ENCODE data around the gene PPP1R12C. TPM values are rescaled to one million over a fixed set of nuclear protein-coding genes. Genes with fewer than 3 reads are reported as not detected.
"Not testable (repeated sequence)": the region's sequence is repeated elsewhere in the genome, so short reads cannot be mapped to it uniquely, and the experiment has no call there.

PPP1R12C gene
- polyA plus RNA-seq, 1 donor: 94.4 TPM

GRCh38 chr19:55070466-55071128 is 46.8 kb downstream of the PPP1R12C start:
- peaks cover 10% of the 10 kb centered on the region for H3K4me1 ChIP-seq (ENCODE audit: control insufficient read depth, insufficient read depth, low read length)
- no CpG with 5 or more reads among the region's 10 CpGs for WGBS (ENCODE audit: insufficient coverage, low lambda C conversion rate)
- H3K27ac ChIP-seq (ENCODE audit: low read length): no peak overlapping the region
- no peaks in the 10 kb centered on the region for H3K36me3 ChIP-seq (ENCODE audit: control insufficient read depth, insufficient read depth, low read length)
- peaks cover 19% of the 10 kb centered on the region for H3K27me3 ChIP-seq (ENCODE audit: control insufficient read depth, insufficient read depth, low read length)
- no peak for DNase-seq
- H3K9me3 ChIP-seq (ENCODE audit: control insufficient read depth, low read depth, low read length): no peaks in the 10 kb centered on the region
- H3K4me3 ChIP-seq (ENCODE audit: low read length): no peak overlapping the region

- no peaks in the 10 kb centered on the region for H3K9me3 ChIP-seq (ENCODE audit: control insufficient read depth, low read depth, low read length)
- no CpG with 5 or more reads among the region's 2 CpGs for WGBS (ENCODE audit: insufficient coverage, low lambda C conversion rate)
- DNase-seq: no peak
- H3K4me3 ChIP-seq (ENCODE audit: low read length): no peak overlapping the region
- H3K27me3 ChIP-seq (ENCODE audit: control insufficient read depth, insufficient read depth, low read length): peaks cover 19% of the 10 kb centered on the region
- H3K4me1 ChIP-seq (ENCODE audit: control insufficient read depth, insufficient read depth, low read length): peaks cover 5% of the 10 kb centered on the region
- peak overlapping the region; percentile 55 for H3K27ac ChIP-seq (ENCODE audit: low read length)
- no peaks in the 10 kb centered on the region for H3K36me3 ChIP-seq (ENCODE audit: control insufficient read depth, insufficient read depth, low read length)
These were observed 47.6 kb downstream of the PPP1R12C start for GRCh38 chr19:55069865-55070197.

GRCh38 chr19:55068950-55069864 is 48.2 kb downstream of the PPP1R12C start:
- DNase-seq: peak; percentile 77 to 91
- Histone ChIP-seq H3K4me3 (ENCODE audit: low read length) (peak overlapping the region; percentile 7), H3K27ac (ENCODE audit: low read length) (peak overlapping the region; percentile 55), H3K36me3 (ENCODE audit: control insufficient read depth, insufficient read depth, low read length) (no peaks in the 10 kb centered on the region), H3K4me1 (ENCODE audit: control insufficient read depth, insufficient read depth, low read length) (peaks cover 5% of the 10 kb centered on the region), H3K9me3 (ENCODE audit: control insufficient read depth, low read depth, low read length) (no peaks in the 10 kb centered on the region), H3K27me3 (ENCODE audit: control insufficient read depth, insufficient read depth, low read length) (peaks cover 19% of the 10 kb centered on the region)
- no CpG with 5 or more reads among the region's 30 CpGs for WGBS (ENCODE audit: insufficient coverage, low lambda C conversion rate)

GRCh38 chr19:55067869-55068268 is 49.6 kb downstream of the PPP1R12C start:
- Histone ChIP-seq H3K27ac (ENCODE audit: low read length) (no peak overlapping the region), H3K27me3 (ENCODE audit: control insufficient read depth, insufficient read depth, low read length) (peaks cover 19% of the 10 kb centered on the region), H3K9me3 (ENCODE audit: control insufficient read depth, low read depth, low read length) (peaks cover 4% of the 10 kb centered on the region), H3K4me3 (ENCODE audit: low read length) (no peak overlapping the region), H3K4me1 (ENCODE audit: control insufficient read depth, insufficient read depth, low read length) (peaks cover 5% of the 10 kb centered on the region), H3K36me3 (ENCODE audit: control insufficient read depth, insufficient read depth, low read length) (no peaks in the 10 kb centered on the region)
- no peak for DNase-seq
- WGBS (ENCODE audit: insufficient coverage, low lambda C conversion rate): 8% methylated on average over 1 of the region's 3 CpGs

GRCh38 chr19:55066107-55066709 is 51.2 kb downstream of the PPP1R12C start:
- Histone ChIP-seq H3K27me3 (ENCODE audit: control insufficient read depth, insufficient read depth, low read length) (peaks cover 19% of the 10 kb centered on the region), H3K9me3 (ENCODE audit: control insufficient read depth, low read depth, low read length) (peaks cover 4% of the 10 kb centered on the region), H3K27ac (ENCODE audit: low read length) (no peak overlapping the region), H3K36me3 (ENCODE audit: control insufficient read depth, insufficient read depth, low read length) (no peaks in the 10 kb centered on the region), H3K4me1 (ENCODE audit: control insufficient read depth, insufficient read depth, low read length) (peaks cover 5% of the 10 kb centered on the region), H3K4me3 (ENCODE audit: low read length) (no peak overlapping the region)
- 29% methylated on average over 1 of the region's 2 CpGs for WGBS (ENCODE audit: insufficient coverage, low lambda C conversion rate)
- DNase-seq: no peak

- H3K9me3 ChIP-seq (ENCODE audit: control insufficient read depth, low read depth, low read length); H3K27ac ChIP-seq (ENCODE audit: low read length); DNase-seq; H3K36me3 ChIP-seq (ENCODE audit: control insufficient read depth, insufficient read depth, low read length); H3K4me1 ChIP-seq (ENCODE audit: control insufficient read depth, insufficient read depth, low read length); H3K4me3 ChIP-seq (ENCODE audit: low read length): not testable (repeated sequence)
- no CpG with 5 or more reads among the region's 9 CpGs for WGBS (ENCODE audit: insufficient coverage, low lambda C conversion rate)
- peaks cover 19% of the 10 kb centered on the region for H3K27me3 ChIP-seq (ENCODE audit: control insufficient read depth, insufficient read depth, low read length)
These were observed 51.9 kb downstream of the PPP1R12C start for GRCh38 chr19:55065516-55065915.

GRCh38 chr19:55063492-55063843 is 54.0 kb downstream of the PPP1R12C start:
- peaks cover 4% of the 10 kb centered on the region for H3K9me3 ChIP-seq (ENCODE audit: control insufficient read depth, low read depth, low read length)
- no peak overlapping the region for H3K27ac ChIP-seq (ENCODE audit: low read length)
- no peaks in the 10 kb centered on the region for H3K4me1 ChIP-seq (ENCODE audit: control insufficient read depth, insufficient read depth, low read length)
- peaks cover 14% of the 10 kb centered on the region for H3K27me3 ChIP-seq (ENCODE audit: control insufficient read depth, insufficient read depth, low read length)
- no peak for DNase-seq
- H3K4me3 ChIP-seq (ENCODE audit: low read length): no peak overlapping the region
- WGBS (ENCODE audit: insufficient coverage, low lambda C conversion rate): no CpG with 5 or more reads among the region's 3 CpGs
- H3K36me3 ChIP-seq (ENCODE audit: control insufficient read depth, insufficient read depth, low read length): no peaks in the 10 kb centered on the region

GRCh38 chr19:55062735-55063491 is 54.5 kb downstream of the PPP1R12C start, which contains the start of gene RDH13:
TSS of gene RDH13 (minus strand) at chr19:55063148. CDS start at chr19:55063032, 116 bp downstream.
- no peaks in the 10 kb centered on the region for H3K4me1 ChIP-seq (ENCODE audit: control insufficient read depth, insufficient read depth, low read length)
- H3K27me3 ChIP-seq (ENCODE audit: control insufficient read depth, insufficient read depth, low read length): peaks cover 12% of the 10 kb centered on the region
- peak within 1 kb of the TSS; percentile 45 for H3K4me3 ChIP-seq (ENCODE audit: low read length)
- WGBS (ENCODE audit: insufficient coverage, low lambda C conversion rate): no CpG with 5 or more reads among the region's 70 CpGs
- peak; percentile 92 to 93 for DNase-seq
- peaks cover 2% of the 10 kb centered on the region for H3K36me3 ChIP-seq (ENCODE audit: control insufficient read depth, insufficient read depth, low read length)
- peaks cover 4% of the 10 kb centered on the region for H3K9me3 ChIP-seq (ENCODE audit: control insufficient read depth, low read depth, low read length)
- H3K27ac ChIP-seq (ENCODE audit: low read length): no peak within 1 kb of the TSS

GRCh38 chr19:55060287-55060686 is 57.1 kb downstream of the PPP1R12C start:
- not testable (repeated sequence) for H3K27ac ChIP-seq (ENCODE audit: low read length)
- no CpG with 5 or more reads among the region's 9 CpGs for WGBS (ENCODE audit: insufficient coverage, low lambda C conversion rate)

More at GRCh38 chr19:55060287-55060686, 57.1 kb downstream of the PPP1R12C start:
- not testable (repeated sequence) for H3K27me3 ChIP-seq (ENCODE audit: control insufficient read depth, insufficient read depth, low read length); H3K4me1 ChIP-seq (ENCODE audit: control insufficient read depth, insufficient read depth, low read length); DNase-seq; H3K9me3 ChIP-seq (ENCODE audit: control insufficient read depth, low read depth, low read length); H3K4me3 ChIP-seq (ENCODE audit: low read length)
- peaks cover 23% of the 10 kb centered on the region for H3K36me3 ChIP-seq (ENCODE audit: control insufficient read depth, insufficient read depth, low read length)

All from large intestine (tissue), 3 donors.